Peyer's patch (tissue), 4 donors: Measurements from ENCODE around the gene FAM184A.

Experiments used
- POLR2A ChIP-seq, 2 donors: fragments of 450-650 bp; IDR thresholded peaks; one replicate each; pipeline ENCODE4 v1.5.1; 2017; ENCODE audit warnings: antibody characterized with exemption in 2 of 2, mild to moderate bottlenecking in 2 of 2, moderate library complexity in 2 of 2
- TF ChIP-seq, protein P1 (sequence below), 6 experiments: fragments of 450-650 bp in 4 of 6; fragments of 200-600 bp in 2 of 6; sonication (generic) in 1 of 6; IDR thresholded peaks; one replicate each; pipeline ENCODE4 v1.5.1; 2017 to 2019; ENCODE audit warnings: antibody characterized with exemption in 6 of 6, mild to moderate bottlenecking in 3 of 6, moderate library complexity in 1 of 6

DNA sequence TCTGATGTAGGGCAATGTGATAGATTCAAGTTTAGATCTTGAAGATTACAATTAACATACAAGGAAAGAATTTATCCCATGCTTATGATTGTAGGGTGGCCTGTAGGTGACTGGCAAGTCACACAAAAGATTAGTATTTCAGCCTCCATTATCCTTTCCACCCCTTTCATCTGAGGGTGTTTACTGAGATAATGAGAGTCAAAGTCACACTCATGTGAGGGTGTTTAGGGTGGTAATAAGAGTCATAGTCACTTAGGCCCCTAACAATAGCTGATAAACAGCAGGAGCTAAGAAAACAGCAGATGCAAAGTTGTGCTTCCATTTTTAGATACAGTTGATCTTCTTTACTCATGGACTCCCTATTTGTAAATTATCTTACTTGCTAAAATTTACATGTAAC lies 11.4 kb downstream of the FAM184A start:
- TF ChIP-seq, protein P1, sequence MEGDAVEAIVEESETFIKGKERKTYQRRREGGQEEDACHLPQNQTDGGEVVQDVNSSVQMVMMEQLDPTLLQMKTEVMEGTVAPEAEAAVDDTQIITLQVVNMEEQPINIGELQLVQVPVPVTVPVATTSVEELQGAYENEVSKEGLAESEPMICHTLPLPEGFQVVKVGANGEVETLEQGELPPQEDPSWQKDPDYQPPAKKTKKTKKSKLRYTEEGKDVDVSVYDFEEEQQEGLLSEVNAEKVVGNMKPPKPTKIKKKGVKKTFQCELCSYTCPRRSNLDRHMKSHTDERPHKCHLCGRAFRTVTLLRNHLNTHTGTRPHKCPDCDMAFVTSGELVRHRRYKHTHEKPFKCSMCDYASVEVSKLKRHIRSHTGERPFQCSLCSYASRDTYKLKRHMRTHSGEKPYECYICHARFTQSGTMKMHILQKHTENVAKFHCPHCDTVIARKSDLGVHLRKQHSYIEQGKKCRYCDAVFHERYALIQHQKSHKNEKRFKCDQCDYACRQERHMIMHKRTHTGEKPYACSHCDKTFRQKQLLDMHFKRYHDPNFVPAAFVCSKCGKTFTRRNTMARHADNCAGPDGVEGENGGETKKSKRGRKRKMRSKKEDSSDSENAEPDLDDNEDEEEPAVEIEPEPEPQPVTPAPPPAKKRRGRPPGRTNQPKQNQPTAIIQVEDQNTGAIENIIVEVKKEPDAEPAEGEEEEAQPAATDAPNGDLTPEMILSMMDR (IDR thresholded peaks at IDR 0.05), result no peak
- TF ChIP-seq POLR2A (IDR thresholded peaks at IDR 0.05), result no peak
